MM.1S (cell line): ENCODE data around the gene BAG5.

Experiments
- DNase-seq: peaks from one replicate; pipeline ENCODE4 v3.0.0-alpha.2; 2015
- H2AFZ ChIP-seq: fragments of 300-600 bp; sonication (generic); 2 replicates; pipeline ENCODE4 v1.6.0; 2016; ENCODE audit warnings: antibody characterized with exemption, low read length
- H3F3A ChIP-seq: fragments of 300-600 bp; sonication (generic); 2 replicates; pipeline ENCODE4 v1.6.1; 2016; ENCODE audit warnings: mild to moderate bottlenecking, antibody characterized with exemption, low read length, moderate library complexity, mixed read lengths; ENCODE audit not compliant: insufficient read depth
- H3K27ac ChIP-seq: fragments of 300-600 bp; sonication (generic); 2 replicates; pipeline ENCODE4 v1.5.1; 2016; ENCODE audit warnings: mild to moderate bottlenecking, low read length
- H3K27me3 ChIP-seq: fragments of 300-600 bp; sonication (generic); replicated peaks from 2 replicates; pipeline ENCODE4 v1.6.0; 2016; ENCODE audit warnings: low read length; ENCODE audit not compliant: insufficient read depth
- H3K36me3 ChIP-seq: fragments of 300-600 bp; sonication (generic); replicated peaks from 2 replicates; pipeline ENCODE4 v1.6.1; 2016; ENCODE audit warnings: mild to moderate bottlenecking, low read length, mixed read lengths; ENCODE audit not compliant: insufficient read depth
- H3K4me1 ChIP-seq: fragments of 300-600 bp; sonication (generic); 2 replicates; pipeline ENCODE4 v1.6.1; 2016; ENCODE audit warnings: low read length, mixed read lengths
- H3K4me2 ChIP-seq: fragments of 300-600 bp; sonication (generic); 2 replicates; pipeline ENCODE4 v1.6.0; 2016; ENCODE audit warnings: low read depth, low read length
- H3K4me3 ChIP-seq: fragments of 300-600 bp; sonication (generic); 2 replicates; pipeline ENCODE4 v1.5.1; 2016; ENCODE audit warnings: low read length, mixed read lengths
- H3K79me2 ChIP-seq: fragments of 300-600 bp; sonication (generic); 2 replicates; pipeline ENCODE4 v1.6.1; 2016; ENCODE audit warnings: mixed run types, low read length, mixed read lengths
- H3K9ac ChIP-seq: fragments of 300-600 bp; sonication (generic); 2 replicates; pipeline ENCODE4 v1.6.1; 2016; ENCODE audit warnings: low read length, mixed read lengths
- H3K9me2 ChIP-seq: fragments of 300-600 bp; sonication (generic); replicated peaks from 2 replicates; pipeline ENCODE4 v1.6.1; 2016; ENCODE audit warnings: mild to moderate bottlenecking, low read length, mixed read lengths; ENCODE audit not compliant: insufficient read depth
- H3K9me3 ChIP-seq: fragments of 300-600 bp; sonication (generic); replicated peaks from 2 replicates; pipeline ENCODE4 v1.6.1; 2016; ENCODE audit warnings: mild to moderate bottlenecking, low read length, mixed read lengths; ENCODE audit not compliant: insufficient read depth
- H4K20me1 ChIP-seq: fragments of 300-600 bp; sonication (generic); 2 replicates; pipeline ENCODE4 v1.6.1; 2016; ENCODE audit warnings: mild to moderate bottlenecking, low read length, moderate library complexity, mixed read lengths; ENCODE audit not compliant: insufficient read depth
- CTCF ChIP-seq: fragments of 300-600 bp; sonication (generic); IDR thresholded peaks from 2 replicates; pipeline ENCODE4 v1.5.1; 2016; ENCODE audit warnings: antibody characterized with exemption, low read length, mixed read lengths
- EZH2 ChIP-seq: fragments of 300-600 bp; sonication (generic); optimal IDR thresholded peaks from 2 replicates; pipeline ENCODE3; 2017; ENCODE audit warnings: low read depth, mild to moderate bottlenecking, antibody characterized with exemption, low read length, mixed read lengths
- EZH2phosphoT487 ChIP-seq: fragments of 300-600 bp; sonication (generic); IDR thresholded peaks from 2 replicates; pipeline ENCODE4 v1.6.1; 2018; ENCODE audit warnings: antibody characterized with exemption, low read length

Gene BAG5

GRCh38 chr14:103541709-103542604 lies 20.5 kb downstream of the BAG5 start:
- no peaks in the 10 kb centered on the region for H3K27me3 ChIP-seq
- H3K79me2 ChIP-seq, result no peaks in the 10 kb centered on the region
- H3K27ac ChIP-seq, result no peak overlapping the region
- no peaks in the 10 kb centered on the region for H3K4me1 ChIP-seq
- DNase-seq, result no peak
- no peaks in the 10 kb centered on the region for H3K9me3 ChIP-seq
- no peaks in the 10 kb centered on the region for H3K9me2 ChIP-seq
- H4K20me1 ChIP-seq, result no peaks in the 10 kb centered on the region
- H3K36me3 ChIP-seq, result no peaks in the 10 kb centered on the region
- no peaks in the 10 kb centered on the region for H3F3A ChIP-seq
- no peak overlapping the region for H2AFZ ChIP-seq
- H3K4me2 ChIP-seq, result no peak overlapping the region
- TF ChIP-seq EZH2 (no peak), EZH2phosphoT487 (no peak), CTCF (no peak)
- H3K9ac ChIP-seq, result no peak overlapping the region
- no peak overlapping the region for H3K4me3 ChIP-seq

- H2AFZ ChIP-seq, result no peak overlapping the region
- H3K4me1 ChIP-seq, result no peaks in the 10 kb centered on the region
- H3K4me3 ChIP-seq, result no peak overlapping the region
Observed at GRCh38 chr14:103540821-103541708, 21.4 kb downstream of the BAG5 start.

More at GRCh38 chr14:103540821-103541708, 21.4 kb downstream of the BAG5 start:
- H3K79me2 ChIP-seq, result no peaks in the 10 kb centered on the region
- H4K20me1 ChIP-seq, result no peaks in the 10 kb centered on the region
- H3K9me2 ChIP-seq, result no peaks in the 10 kb centered on the region
- no peak overlapping the region for H3K9ac ChIP-seq
- H3K27ac ChIP-seq, result no peak overlapping the region
- H3F3A ChIP-seq, result no peaks in the 10 kb centered on the region
- H3K4me2 ChIP-seq, result no peak overlapping the region
- TF ChIP-seq EZH2phosphoT487, result no peak
- no peak for TF ChIP-seq EZH2
- TF ChIP-seq CTCF, result no peak
- no peaks in the 10 kb centered on the region for H3K27me3 ChIP-seq
- H3K9me3 ChIP-seq, result no peaks in the 10 kb centered on the region
- no peaks in the 10 kb centered on the region for H3K36me3 ChIP-seq
- DNase-seq, result no peak
